ENCODE data around the gene HSPA4L. TPM values are rescaled to one million over a fixed set of nuclear protein-coding genes. Genes with fewer than 3 reads are reported as not detected.

Gene HSPA4L
- total and polyA plus RNA-seq, 2 donors (not counting 1 experiment from before 2014, with no cell fraction given), result not detected

DNA sequence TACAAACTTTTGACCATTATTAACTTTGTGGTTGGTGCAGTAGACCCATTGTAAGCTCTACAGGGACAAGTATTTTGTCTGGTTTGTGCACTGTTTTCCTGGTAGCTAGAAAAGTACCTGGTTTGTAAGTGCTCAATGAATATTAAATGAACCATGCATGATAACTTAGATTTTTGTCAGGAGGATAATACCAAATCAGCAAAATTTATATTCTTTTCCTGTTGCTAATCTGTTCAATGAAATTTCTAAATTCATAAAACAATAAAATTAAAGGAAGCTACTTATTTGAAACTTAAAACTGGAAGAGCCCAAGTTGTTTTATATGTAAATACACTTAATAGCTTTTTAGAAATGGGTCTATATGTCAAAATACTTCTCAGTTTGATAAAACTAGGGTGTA, 17.6 kb downstream of the HSPA4L start:
- Mint-ChIP-seq H3K27ac (no peak overlapping the region), H3K4me3 (no peak overlapping the region), H3K27me3 (peaks cover 18% of the 10 kb centered on the region), H3K4me1 (no peaks in the 10 kb centered on the region), H3K9me3 (ENCODE audit: insufficient read depth) (no peaks in the 10 kb centered on the region)
- no peaks in the 10 kb centered on the region for H3K4me1 ChIP-seq (ENCODE audit: control insufficient read depth in 2 of 2, insufficient read depth in 2 of 2, low read length in 2 of 2)
- no peaks in the 10 kb centered on the region for H3K9me3 ChIP-seq (ENCODE audit: control extremely low read depth in 1 of 3, control insufficient read depth in 2 of 3, insufficient read depth in 1 of 3, low read length in 2 of 3)
- H2AFZ ChIP-seq (ENCODE audit: insufficient read depth, low read depth, low read length, poor library complexity, severe bottlenecking), result no peak overlapping the region
- no peaks in the 10 kb centered on the region for H3K36me3 ChIP-seq (replicated peaks in 1 of 2; ENCODE audit: control extremely low read depth in 1 of 2, control insufficient read depth in 1 of 2, extremely low read depth in 1 of 2, insufficient read depth in 2 of 2, low read length in 1 of 2)
- DNase-seq (no peak), ATAC-seq (ENCODE audit: low read depth) (no peak)
- no peak overlapping the region for H3K27ac ChIP-seq (ENCODE audit: low read length in 2 of 2)
- H3K9ac ChIP-seq (ENCODE audit: low read length), result no peak overlapping the region
- H3K79me2 ChIP-seq (ENCODE audit: control insufficient read depth, insufficient read depth, low read length), result no peaks in the 10 kb centered on the region
- no peaks in the 10 kb centered on the region for H3K27me3 ChIP-seq (replicated peaks in 1 of 4; ENCODE audit: control extremely low read depth in 1 of 4, control insufficient read depth in 3 of 4, insufficient read depth in 4 of 4, low read length in 3 of 4)
- no peaks in the 10 kb centered on the region for H4K20me1 ChIP-seq (ENCODE audit: control insufficient read depth, insufficient read depth, low read length, poor library complexity, severe bottlenecking)
- no peak overlapping the region for H3K4me3 ChIP-seq (ENCODE audit: control extremely low read depth in 1 of 5, extremely low read depth in 1 of 5, insufficient read depth in 1 of 5, low read depth in 2 of 5, low read length in 4 of 5)
- intact Hi-C loops (cut with micrococcal nuclease), result no loop called here
- TF ChIP-seq, protein P1, sequence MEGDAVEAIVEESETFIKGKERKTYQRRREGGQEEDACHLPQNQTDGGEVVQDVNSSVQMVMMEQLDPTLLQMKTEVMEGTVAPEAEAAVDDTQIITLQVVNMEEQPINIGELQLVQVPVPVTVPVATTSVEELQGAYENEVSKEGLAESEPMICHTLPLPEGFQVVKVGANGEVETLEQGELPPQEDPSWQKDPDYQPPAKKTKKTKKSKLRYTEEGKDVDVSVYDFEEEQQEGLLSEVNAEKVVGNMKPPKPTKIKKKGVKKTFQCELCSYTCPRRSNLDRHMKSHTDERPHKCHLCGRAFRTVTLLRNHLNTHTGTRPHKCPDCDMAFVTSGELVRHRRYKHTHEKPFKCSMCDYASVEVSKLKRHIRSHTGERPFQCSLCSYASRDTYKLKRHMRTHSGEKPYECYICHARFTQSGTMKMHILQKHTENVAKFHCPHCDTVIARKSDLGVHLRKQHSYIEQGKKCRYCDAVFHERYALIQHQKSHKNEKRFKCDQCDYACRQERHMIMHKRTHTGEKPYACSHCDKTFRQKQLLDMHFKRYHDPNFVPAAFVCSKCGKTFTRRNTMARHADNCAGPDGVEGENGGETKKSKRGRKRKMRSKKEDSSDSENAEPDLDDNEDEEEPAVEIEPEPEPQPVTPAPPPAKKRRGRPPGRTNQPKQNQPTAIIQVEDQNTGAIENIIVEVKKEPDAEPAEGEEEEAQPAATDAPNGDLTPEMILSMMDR (IDR thresholded peaks at IDR 0.05), result no peak
- TF ChIP-seq EZH2 (IDR thresholded peaks at IDR 0.05; ENCODE audit: borderline replicate concordance, insufficient read depth, low read depth, low read length, poor library complexity, severe bottlenecking), result no peak
- ChIA-PET CTCF (no interaction called here), POLR2A (no interaction called here)
- H3K4me2 ChIP-seq (replicated peaks; ENCODE audit: low read depth, low read length, poor library complexity, severe bottlenecking), result no peak overlapping the region

DNA sequence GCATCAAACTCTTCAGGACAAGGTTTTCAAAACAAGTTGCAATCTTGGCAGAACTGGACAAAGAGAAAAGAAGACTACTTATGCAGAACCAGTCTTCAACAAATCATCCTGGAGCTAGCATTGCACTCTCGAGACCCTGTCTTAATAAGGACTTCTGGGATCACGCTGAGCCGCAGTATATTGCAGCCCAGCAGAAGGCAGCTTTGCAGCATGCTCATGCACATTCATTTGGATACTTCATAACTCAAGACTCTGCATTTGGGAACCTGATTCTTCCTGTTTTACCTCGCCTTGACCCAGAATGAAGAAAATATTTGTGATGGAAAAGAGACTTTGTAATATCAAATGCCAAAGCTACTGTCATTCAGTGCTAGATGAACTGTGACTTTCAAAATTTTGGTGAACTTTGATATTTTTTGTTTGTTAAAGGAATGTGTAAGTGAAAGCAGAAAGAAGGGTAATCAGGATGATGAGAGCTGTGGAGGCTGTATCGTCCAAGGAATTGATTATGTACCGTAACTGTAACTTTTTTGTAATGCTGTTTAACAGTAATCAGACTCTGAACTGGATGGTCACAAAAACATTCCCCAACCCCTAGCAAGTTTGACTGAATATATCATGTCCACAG, 27.2 kb downstream of the HSPA4L start:
- Histone ChIP-seq H3K79me2 (ENCODE audit: control insufficient read depth, insufficient read depth, low read length) (no peaks in the 10 kb centered on the region), H3K27ac (ENCODE audit: low read length in 2 of 2) (no peak overlapping the region), H3K9me3 (ENCODE audit: control extremely low read depth in 1 of 3, control insufficient read depth in 2 of 3, insufficient read depth in 1 of 3, low read length in 2 of 3) (no peaks in the 10 kb centered on the region), H3K36me3 (replicated peaks in 1 of 2; ENCODE audit: control extremely low read depth in 1 of 2, control insufficient read depth in 1 of 2, extremely low read depth in 1 of 2, insufficient read depth in 2 of 2, low read length in 1 of 2) (no peaks in the 10 kb centered on the region), H3K4me2 (replicated peaks; ENCODE audit: low read depth, low read length, poor library complexity, severe bottlenecking) (no peak overlapping the region), H2AFZ (ENCODE audit: insufficient read depth, low read depth, low read length, poor library complexity, severe bottlenecking) (no peak overlapping the region), H3K4me1 (ENCODE audit: control insufficient read depth in 2 of 2, insufficient read depth in 2 of 2, low read length in 2 of 2) (no peaks in the 10 kb centered on the region), H3K4me3 (ENCODE audit: control extremely low read depth in 1 of 5, extremely low read depth in 1 of 5, insufficient read depth in 1 of 5, low read depth in 2 of 5, low read length in 4 of 5) (no peak overlapping the region), H4K20me1 (ENCODE audit: control insufficient read depth, insufficient read depth, low read length, poor library complexity, severe bottlenecking) (no peaks in the 10 kb centered on the region), H3K9ac (ENCODE audit: low read length) (no peak overlapping the region), H3K27me3 (replicated peaks in 1 of 4; ENCODE audit: control extremely low read depth in 1 of 4, control insufficient read depth in 3 of 4, insufficient read depth in 4 of 4, low read length in 3 of 4) (no peaks in the 10 kb centered on the region)
- ChIA-PET POLR2A (no interaction called here), CTCF (no interaction called here)
- WGBS (ENCODE audit: insufficient coverage), result 94% methylated on average over 4 of the region's 6 CpGs
- H3K27me3 Mint-ChIP-seq, result no peaks in the 10 kb centered on the region
- ATAC-seq (ENCODE audit: low read depth) (no peak), DNase-seq (no peak)
- no peaks in the 10 kb centered on the region for H3K4me1 Mint-ChIP-seq
- intact Hi-C loops (cut with micrococcal nuclease), result no loop called here
- no peaks in the 10 kb centered on the region for H3K9me3 Mint-ChIP-seq (ENCODE audit: insufficient read depth)
- H3K27ac Mint-ChIP-seq, result no peak overlapping the region
- TF ChIP-seq EZH2 (IDR thresholded peaks at IDR 0.05; ENCODE audit: borderline replicate concordance, insufficient read depth, low read depth, low read length, poor library complexity, severe bottlenecking), result no peak
- TF ChIP-seq, protein P1 (IDR thresholded peaks at IDR 0.05), result no peak
- no peak overlapping the region for H3K4me3 Mint-ChIP-seq
